ENCODE data around the gene AGXT2. TPM values are rescaled to one million over a fixed set of nuclear protein-coding genes. Genes with fewer than 3 reads are reported as not detected.

The AGXT2 gene
- total and polyA plus RNA-seq, 2 of the 13 experiments (the other 11 are each of a cell fraction or from before 2014, with no cell fraction given): 0.04 to 0.13 TPM

DNA sequence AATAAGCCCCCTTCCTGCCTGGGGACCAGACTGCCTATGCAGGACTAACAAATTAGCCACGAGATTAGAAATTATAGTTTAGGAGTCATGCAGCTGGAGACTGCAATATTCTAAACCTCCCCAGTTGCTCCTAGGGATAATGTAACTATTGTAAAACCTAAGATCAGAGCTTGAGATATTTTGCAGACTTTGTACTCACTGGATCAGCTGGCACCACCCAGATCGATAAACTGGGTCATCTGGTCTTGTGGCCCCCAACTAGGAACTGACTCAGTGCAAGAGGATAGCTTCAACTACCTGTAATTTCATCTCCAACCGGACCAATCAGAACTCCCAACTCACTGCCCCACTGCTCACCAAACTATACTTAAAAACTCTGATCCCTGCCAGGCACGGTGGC lies 80.2 kb downstream of the AGXT2 start (continued):
- no peak for TF ChIP-seq CHD2 (IDR thresholded peaks at IDR 0.05; ENCODE audit: low read depth, low read length)
- TF ChIP-seq SMAD1 (CRISPR knock-in tag; IDR thresholded peaks at IDR 0.05; ENCODE audit: borderline replicate concordance, low read depth): no peak
- TF ChIP-seq ZNF432 (CRISPR knock-in tag; IDR thresholded peaks at IDR 0.05; ENCODE audit: borderline replicate concordance): no peak
- no peak for TF ChIP-seq KMT2B (CRISPR knock-in tag; IDR thresholded peaks at IDR 0.05)
- no peak for TF ChIP-seq TFE3 (CRISPR knock-in tag; IDR thresholded peaks at IDR 0.05)
- TF ChIP-seq ZFP36 (IDR thresholded peaks at IDR 0.05; ENCODE audit: borderline replicate concordance, low read depth, low read length, partially characterized antibody): no peak
- TF ChIP-seq, protein P1, sequence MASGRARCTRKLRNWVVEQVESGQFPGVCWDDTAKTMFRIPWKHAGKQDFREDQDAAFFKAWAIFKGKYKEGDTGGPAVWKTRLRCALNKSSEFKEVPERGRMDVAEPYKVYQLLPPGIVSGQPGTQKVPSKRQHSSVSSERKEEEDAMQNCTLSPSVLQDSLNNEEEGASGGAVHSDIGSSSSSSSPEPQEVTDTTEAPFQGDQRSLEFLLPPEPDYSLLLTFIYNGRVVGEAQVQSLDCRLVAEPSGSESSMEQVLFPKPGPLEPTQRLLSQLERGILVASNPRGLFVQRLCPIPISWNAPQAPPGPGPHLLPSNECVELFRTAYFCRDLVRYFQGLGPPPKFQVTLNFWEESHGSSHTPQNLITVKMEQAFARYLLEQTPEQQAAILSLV (CRISPR knock-in tag; IDR thresholded peaks at IDR 0.05; ENCODE audit: borderline replicate concordance): no peak
- peak; percentile 92 for TF ChIP-seq ONECUT2 (CRISPR knock-in tag; IDR thresholded peaks at IDR 0.05)
- TF ChIP-seq ZMYM4 (CRISPR knock-in tag; IDR thresholded peaks at IDR 0.05): peak; percentile 72
- TF ChIP-seq DPF2 (CRISPR knock-in tag; IDR thresholded peaks at IDR 0.05; ENCODE audit: borderline replicate concordance, low read depth): no peak

GRCh38 chr5:34959323-34959722 lies 88.4 kb downstream of the AGXT2 start:
- DNase-seq (ENCODE audit: low spot score): no peak
- no TSS peak for BruUV-seq (replicated peaks)
- ATAC-seq: no peak
- no peak overlapping the region for H3K4me2 ChIP-seq (ENCODE audit: low read depth, low read length)
- no peak overlapping the region for H3K9ac ChIP-seq (ENCODE audit: insufficient read depth, low read depth, low read length)
- no peaks in the 10 kb centered on the region; a peak in 1 of 5 replicates for H3K36me3 ChIP-seq (replicated peaks in 1 of 2; ENCODE audit: control insufficient read depth in 1 of 2, insufficient read depth in 2 of 2, low read length in 2 of 2)
- H3K27me3 ChIP-seq (ENCODE audit: control insufficient read depth in 1 of 2, insufficient read depth in 2 of 2, low read length in 2 of 2): no peaks in the 10 kb centered on the region
- H3K27ac ChIP-seq (ENCODE audit: extremely low read length, insufficient read depth, low read length): no peak overlapping the region
- no peaks in the 10 kb centered on the region for H3K9me3 ChIP-seq (ENCODE audit: low read length)
- CTCF ChIA-PET (ENCODE audit: low intra/inter-chr PET ratio, low total read pairs): interaction anchor here (3.0 kb wide), 1 partner anchor 44 kb away, joined by 24 read pairs; no protein-coding TSS in a partner anchor
- no peaks in the 10 kb centered on the region for H4K20me1 ChIP-seq (ENCODE audit: insufficient read depth, low read length)
- peaks cover 14% of the 10 kb centered on the region for H3K4me1 ChIP-seq (ENCODE audit: insufficient read depth, low read length)
- 81% methylated on average over 1 of the region's 1 CpG for whole genome bisulfite sequencing (ENCODE audit: low lambda C conversion rate)
- no peak for FAIRE-seq
- no peaks in the 10 kb centered on the region for H3K79me2 ChIP-seq (ENCODE audit: insufficient read depth, low read length)
- H2AFZ ChIP-seq (ENCODE audit: low read length): no peak overlapping the region
- no peak overlapping the region for H3K4me3 ChIP-seq (replicated peaks in 1 of 3; ENCODE audit: insufficient read depth in 1 of 3, low read depth in 2 of 3, low read length in 3 of 3)
- in situ Hi-C loops (cut with HindIII; ENCODE audit: extremely low pct_ligation_motif_present, low pct_unique_long_range_greater_than_20kb): no loop called here
- intact Hi-C loops (cut with micrococcal nuclease; ENCODE audit: unreplicated experiment): no loop called here
- POLR2A ChIA-PET: no interaction called here
- TF ChIP-seq CREB3 (CRISPR knock-in tag; IDR thresholded peaks at IDR 0.05) (no peak), NCOR1 (IDR thresholded peaks at IDR 0.05; ENCODE audit: borderline replicate concordance, low read length) (no peak), ZNF781 (CRISPR knock-in tag; IDR thresholded peaks at IDR 0.05; ENCODE audit: borderline replicate concordance, not compliant biosample characterization) (no peak)
- TF ChIP-seq, protein P2, sequence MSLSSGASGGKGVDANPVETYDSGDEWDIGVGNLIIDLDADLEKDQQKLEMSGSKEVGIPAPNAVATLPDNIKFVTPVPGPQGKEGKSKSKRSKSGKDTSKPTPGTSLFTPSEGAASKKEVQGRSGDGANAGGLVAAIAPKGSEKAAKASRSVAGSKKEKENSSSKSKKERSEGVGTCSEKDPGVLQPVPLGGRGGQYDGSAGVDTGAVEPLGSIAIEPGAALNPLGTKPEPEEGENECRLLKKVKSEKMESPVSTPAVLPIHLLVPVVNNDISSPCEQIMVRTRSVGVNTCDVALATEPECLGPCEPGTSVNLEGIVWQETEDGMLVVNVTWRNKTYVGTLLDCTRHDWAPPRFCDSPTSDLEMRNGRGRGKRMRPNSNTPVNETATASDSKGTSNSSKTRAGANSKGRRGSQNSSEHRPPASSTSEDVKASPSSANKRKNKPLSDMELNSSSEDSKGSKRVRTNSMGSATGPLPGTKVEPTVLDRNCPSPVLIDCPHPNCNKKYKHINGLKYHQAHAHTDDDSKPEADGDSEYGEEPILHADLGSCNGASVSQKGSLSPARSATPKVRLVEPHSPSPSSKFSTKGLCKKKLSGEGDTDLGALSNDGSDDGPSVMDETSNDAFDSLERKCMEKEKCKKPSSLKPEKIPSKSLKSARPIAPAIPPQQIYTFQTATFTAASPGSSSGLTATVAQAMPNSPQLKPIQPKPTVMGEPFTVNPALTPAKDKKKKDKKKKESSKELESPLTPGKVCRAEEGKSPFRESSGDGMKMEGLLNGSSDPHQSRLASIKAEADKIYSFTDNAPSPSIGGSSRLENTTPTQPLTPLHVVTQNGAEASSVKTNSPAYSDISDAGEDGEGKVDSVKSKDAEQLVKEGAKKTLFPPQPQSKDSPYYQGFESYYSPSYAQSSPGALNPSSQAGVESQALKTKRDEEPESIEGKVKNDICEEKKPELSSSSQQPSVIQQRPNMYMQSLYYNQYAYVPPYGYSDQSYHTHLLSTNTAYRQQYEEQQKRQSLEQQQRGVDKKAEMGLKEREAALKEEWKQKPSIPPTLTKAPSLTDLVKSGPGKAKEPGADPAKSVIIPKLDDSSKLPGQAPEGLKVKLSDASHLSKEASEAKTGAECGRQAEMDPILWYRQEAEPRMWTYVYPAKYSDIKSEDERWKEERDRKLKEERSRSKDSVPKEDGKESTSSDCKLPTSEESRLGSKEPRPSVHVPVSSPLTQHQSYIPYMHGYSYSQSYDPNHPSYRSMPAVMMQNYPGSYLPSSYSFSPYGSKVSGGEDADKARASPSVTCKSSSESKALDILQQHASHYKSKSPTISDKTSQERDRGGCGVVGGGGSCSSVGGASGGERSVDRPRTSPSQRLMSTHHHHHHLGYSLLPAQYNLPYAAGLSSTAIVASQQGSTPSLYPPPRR (CRISPR knock-in tag; IDR thresholded peaks at IDR 0.05; ENCODE audit: borderline replicate concordance): no peak
